Memory B cell (primary cell): ENCODE results near the gene HNRNPUL1.

Experiments
- ATAC-seq: fragments of 150-1000 bp; cut with Tn5 transposase; 2 replicates; pipeline ENCODE4 v1.10.0; 2021; ENCODE audit warnings: low read depth, mild to moderate bottlenecking, moderate library complexity
- DNase-seq, 2 donors: peaks; one replicate each; pipeline ENCODE4 v3.0.0; 2022; ENCODE audit warnings: low spot score in 2 of 2
- H3K27ac Mint-ChIP-seq: one replicate; pipeline ENCODE4 v1.8.0; 2022; ENCODE audit warnings: mild to moderate bottlenecking, moderate library complexity, mixed read lengths
- H3K27me3 Mint-ChIP-seq: one replicate; pipeline ENCODE4 v1.8.0; 2022; ENCODE audit warnings: mixed read lengths
- H3K36me3 Mint-ChIP-seq: one replicate; pipeline ENCODE4 v1.8.0; 2022; ENCODE audit warnings: mild to moderate bottlenecking, mixed read lengths
- H3K4me1 Mint-ChIP-seq: one replicate; pipeline ENCODE4 v1.8.0; 2022; ENCODE audit warnings: mixed read lengths
- H3K4me3 Mint-ChIP-seq: one replicate; pipeline ENCODE4 v1.8.0; 2022; ENCODE audit warnings: mild to moderate bottlenecking, moderate library complexity, mixed read lengths
- H3K9me3 Mint-ChIP-seq: one replicate; pipeline ENCODE4 v1.8.0; 2022; ENCODE audit warnings: mixed read lengths

HNRNPUL1 gene

GRCh38 chr19:41325947-41326706 lies 62.0 kb downstream of the HNRNPUL1 start:
- Mint-ChIP-seq H3K27me3 (no peaks in the 10 kb centered on the region), H3K36me3 (peaks cover 10% of the 10 kb centered on the region), H3K4me1 (peaks cover 60% of the 10 kb centered on the region), H3K9me3 (no peaks in the 10 kb centered on the region), H3K27ac (peak overlapping the region; percentile 89), H3K4me3 (peak overlapping the region; percentile 63)
- DNase-seq (peak; percentile 44 to 55), ATAC-seq (peak; percentile 49)

- DNase-seq (no peak), ATAC-seq (no peak)
- peak overlapping the region; percentile 63 for H3K4me3 Mint-ChIP-seq
- H3K27ac Mint-ChIP-seq, result peak overlapping the region; percentile 89
- H3K36me3 Mint-ChIP-seq, result peaks cover 19% of the 10 kb centered on the region
- H3K9me3 Mint-ChIP-seq, result no peaks in the 10 kb centered on the region
- H3K27me3 Mint-ChIP-seq, result no peaks in the 10 kb centered on the region
- H3K4me1 Mint-ChIP-seq, result peaks cover 68% of the 10 kb centered on the region
These were observed 63.0 kb downstream of the HNRNPUL1 start for GRCh38 chr19:41327076-41327575.

GRCh38 chr19:41327576-41328156 lies 63.5 kb downstream of the HNRNPUL1 start:
- DNase-seq, result peak; percentile 73 to 76
- peak; percentile 59 for ATAC-seq
- peaks cover 21% of the 10 kb centered on the region for H3K36me3 Mint-ChIP-seq
- H3K27me3 Mint-ChIP-seq, result no peaks in the 10 kb centered on the region
- H3K4me3 Mint-ChIP-seq, result peak overlapping the region; percentile 63
- H3K4me1 Mint-ChIP-seq, result peaks cover 64% of the 10 kb centered on the region
- no peaks in the 10 kb centered on the region for H3K9me3 Mint-ChIP-seq
- peak overlapping the region; percentile 89 for H3K27ac Mint-ChIP-seq

- H3K9me3 Mint-ChIP-seq, result no peaks in the 10 kb centered on the region
- DNase-seq (no peak), ATAC-seq (peak; percentile 4)
- peak overlapping the region; percentile 63 for H3K4me3 Mint-ChIP-seq
- H3K4me1 Mint-ChIP-seq, result peaks cover 60% of the 10 kb centered on the region
- H3K36me3 Mint-ChIP-seq, result peaks cover 20% of the 10 kb centered on the region
- peak overlapping the region; percentile 89 for H3K27ac Mint-ChIP-seq
- no peaks in the 10 kb centered on the region for H3K27me3 Mint-ChIP-seq
These were observed 64.1 kb downstream of the HNRNPUL1 start for GRCh38 chr19:41328157-41328841.

GRCh38 chr19:41328842-41329225 lies 64.7 kb downstream of the HNRNPUL1 start:
- Mint-ChIP-seq H3K36me3 (peaks cover 20% of the 10 kb centered on the region), H3K4me3 (peak overlapping the region; percentile 63), H3K27me3 (no peaks in the 10 kb centered on the region), H3K27ac (peak overlapping the region; percentile 89), H3K4me1 (peaks cover 58% of the 10 kb centered on the region), H3K9me3 (no peaks in the 10 kb centered on the region)
- no peak for ATAC-seq
- no peak for DNase-seq

- peaks cover 49% of the 10 kb centered on the region for H3K4me1 Mint-ChIP-seq
- peaks cover 22% of the 10 kb centered on the region for H3K36me3 Mint-ChIP-seq
- ATAC-seq, result no peak
- H3K9me3 Mint-ChIP-seq, result no peaks in the 10 kb centered on the region
- H3K27me3 Mint-ChIP-seq, result no peaks in the 10 kb centered on the region
- no peak for DNase-seq
- peak overlapping the region; percentile 52 for H3K4me3 Mint-ChIP-seq
- peak overlapping the region; percentile 74 for H3K27ac Mint-ChIP-seq
These were observed 66.3 kb downstream of the HNRNPUL1 start for GRCh38 chr19:41330481-41330880.

- Mint-ChIP-seq H3K9me3 (no peaks in the 10 kb centered on the region), H3K36me3 (peaks cover 22% of the 10 kb centered on the region), H3K4me3 (peak overlapping the region; percentile 58), H3K27me3 (no peaks in the 10 kb centered on the region), H3K27ac (peak overlapping the region; percentile 39), H3K4me1 (peaks cover 48% of the 10 kb centered on the region)
- DNase-seq, result no peak
- no peak for ATAC-seq
These were observed 66.9 kb downstream of the HNRNPUL1 start for GRCh38 chr19:41330946-41331678.

- DNase-seq (no peak), ATAC-seq (no peak)
- Mint-ChIP-seq H3K27me3 (no peaks in the 10 kb centered on the region), H3K27ac (peak overlapping the region; percentile 83), H3K4me3 (no peak overlapping the region), H3K9me3 (no peaks in the 10 kb centered on the region), H3K36me3 (peaks cover 22% of the 10 kb centered on the region), H3K4me1 (peaks cover 40% of the 10 kb centered on the region)
These were observed 67.8 kb downstream of the HNRNPUL1 start for GRCh38 chr19:41332000-41332399.

GRCh38 chr19:41332468-41332867 lies 68.3 kb downstream of the HNRNPUL1 start:
- DNase-seq, result no peak
- Mint-ChIP-seq H3K4me1 (peaks cover 38% of the 10 kb centered on the region), H3K4me3 (no peak overlapping the region)

GRCh38 chr19:41334793-41335192 lies 70.6 kb downstream of the HNRNPUL1 start:
- no peak for DNase-seq
- peaks cover 25% of the 10 kb centered on the region for H3K4me1 Mint-ChIP-seq
- H3K27ac Mint-ChIP-seq, result peak overlapping the region; percentile 87
- H3K27me3 Mint-ChIP-seq, result no peaks in the 10 kb centered on the region
- H3K4me3 Mint-ChIP-seq, result peak overlapping the region; percentile 58
- H3K9me3 Mint-ChIP-seq, result no peaks in the 10 kb centered on the region
- peak; percentile 88 for ATAC-seq
- peaks cover 26% of the 10 kb centered on the region for H3K36me3 Mint-ChIP-seq

More at GRCh38 chr19:41332468-41332867, 68.3 kb downstream of the HNRNPUL1 start:
- H3K27ac Mint-ChIP-seq, result peak overlapping the region; percentile 83
- ATAC-seq, result no peak
- H3K9me3 Mint-ChIP-seq, result no peaks in the 10 kb centered on the region
- H3K36me3 Mint-ChIP-seq, result peaks cover 24% of the 10 kb centered on the region
- H3K27me3 Mint-ChIP-seq, result no peaks in the 10 kb centered on the region

GRCh38 chr19:41335467-41335866 lies 71.3 kb downstream of the HNRNPUL1 start:
- no peak for ATAC-seq
- peaks cover 23% of the 10 kb centered on the region for H3K4me1 Mint-ChIP-seq
- peaks cover 27% of the 10 kb centered on the region for H3K36me3 Mint-ChIP-seq
- H3K27me3 Mint-ChIP-seq, result no peaks in the 10 kb centered on the region
- H3K9me3 Mint-ChIP-seq, result no peaks in the 10 kb centered on the region
- DNase-seq, result no peak
- H3K27ac Mint-ChIP-seq, result peak overlapping the region; percentile 87
- no peak overlapping the region for H3K4me3 Mint-ChIP-seq

GRCh38 chr19:41339936-41340335 lies 75.8 kb downstream of the HNRNPUL1 start:
- Mint-ChIP-seq H3K36me3 (peaks cover 22% of the 10 kb centered on the region), H3K27me3 (no peaks in the 10 kb centered on the region), H3K27ac (no peak overlapping the region), H3K9me3 (no peaks in the 10 kb centered on the region), H3K4me1 (peaks cover 23% of the 10 kb centered on the region), H3K4me3 (no peak overlapping the region)
- no peak for ATAC-seq
- no peak for DNase-seq

- peak; percentile 63 for ATAC-seq
- peak overlapping the region; percentile 53 for H3K4me3 Mint-ChIP-seq
These were observed 77.7 kb downstream of the HNRNPUL1 start for GRCh38 chr19:41341669-41342490.

More at GRCh38 chr19:41341669-41342490, 77.7 kb downstream of the HNRNPUL1 start:
- H3K4me1 Mint-ChIP-seq, result peaks cover 22% of the 10 kb centered on the region
- H3K36me3 Mint-ChIP-seq, result peaks cover 24% of the 10 kb centered on the region
- DNase-seq, result no peak
- no peaks in the 10 kb centered on the region for H3K27me3 Mint-ChIP-seq
- H3K27ac Mint-ChIP-seq, result peak overlapping the region; percentile 24
- no peaks in the 10 kb centered on the region for H3K9me3 Mint-ChIP-seq
